ENCODE data around the gene DYRK4. TPM values are rescaled to one million over a fixed set of nuclear protein-coding genes. Genes with fewer than 3 reads are reported as not detected.
A peak's percentile ranks its signal among the peaks of the same experiment; 100 is the strongest.

DYRK4 gene
- total and polyA plus RNA-seq, 2 of the 8 experiments (the other 6 are each of a cell fraction or from before 2014, with no cell fraction given) = 10.5 to 11.4 TPM

DNA sequence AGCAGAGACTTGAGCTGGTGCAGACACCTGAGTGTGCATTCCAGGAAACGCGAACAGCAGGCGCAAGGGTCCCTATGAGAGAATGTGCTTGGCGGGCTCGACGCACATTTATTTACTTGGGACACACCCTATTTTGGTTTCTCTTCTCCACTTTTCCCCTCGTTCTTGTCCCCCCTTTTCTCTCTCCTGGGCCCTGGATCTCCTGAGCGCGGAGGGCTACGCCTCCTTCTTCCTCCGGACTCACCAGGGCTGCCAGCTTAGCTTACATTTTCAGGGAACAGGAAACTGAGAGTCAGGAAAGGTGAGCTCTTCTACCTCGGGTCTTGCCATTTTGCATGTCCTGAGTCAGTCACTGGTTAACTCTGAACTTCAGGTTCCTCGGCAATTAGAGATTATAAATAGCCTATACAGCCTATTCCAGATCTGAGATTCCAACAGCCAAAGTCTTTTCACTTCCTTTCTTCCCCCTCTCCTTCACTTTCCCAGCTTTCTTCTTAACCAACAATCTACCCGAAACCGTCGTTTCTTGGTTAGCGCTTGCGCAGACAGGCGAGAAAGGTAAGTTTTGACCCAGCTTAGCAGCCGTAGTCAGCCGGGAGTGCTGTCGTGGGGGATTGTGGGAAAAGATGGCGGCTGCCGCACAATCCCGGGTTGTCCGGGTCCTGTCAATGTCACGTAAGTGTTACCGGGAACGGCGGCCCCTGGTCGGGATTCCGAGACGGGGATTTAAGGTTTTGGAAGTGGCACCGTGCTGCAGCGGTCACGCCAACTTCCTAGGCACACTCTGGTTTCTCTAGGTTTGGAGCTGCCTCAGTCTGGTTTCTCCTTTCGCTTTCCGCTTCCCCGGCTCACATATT lies 86.7 kb downstream of the DYRK4 start, which contains the start of the genes AKAP3 and NDUFA9 (continued):
- TF ChIP-seq HDAC2 (IDR thresholded peaks at IDR 0.05; ENCODE audit: borderline replicate concordance in 1 of 2, low read depth in 2 of 2, low read length in 2 of 2) = peak in 1 of 2 experiments; percentile 91; a peak in 1 of 4 replicates
- TF ChIP-seq POU5F1 (IDR thresholded peaks at IDR 0.05; ENCODE audit: low read depth, low read length) = no peak
- TF ChIP-seq GABPA (IDR thresholded peaks at IDR 0.05; ENCODE audit: borderline replicate concordance, insufficient read depth, low read length) = no peak
- TF ChIP-seq EGR1 (IDR thresholded peaks at IDR 0.05; ENCODE audit: borderline replicate concordance, low read depth, low read length) = 0 out of 2 replicates have a peak, but pooled peaks have one; percentile 2
- TF ChIP-seq TBP (IDR thresholded peaks at IDR 0.05; ENCODE audit: low read depth, low read length) = peak; percentile 85
- TF ChIP-seq MAFK (IDR thresholded peaks at IDR 0.05; ENCODE audit: low read depth, low read length) = 0 out of 2 replicates have a peak, but pooled peaks have one; percentile 2
- no peak for TF ChIP-seq HDAC6 (IDR thresholded peaks at IDR 0.05; ENCODE audit: low read depth, low read length)
- TF ChIP-seq SP1 (IDR thresholded peaks at IDR 0.05; ENCODE audit: low read depth, low read length) = no peak
- TF ChIP-seq KDM5A (IDR thresholded peaks at IDR 0.05; ENCODE audit: low read length) = peak; percentile 87
- 0 out of 2 replicates have a peak, but pooled peaks have one; percentile 34 for TF ChIP-seq GTF2F1 (IDR thresholded peaks at IDR 0.05; ENCODE audit: borderline replicate concordance, low read depth, low read length)
- TF ChIP-seq SAP30 (IDR thresholded peaks at IDR 0.05; ENCODE audit: insufficient read depth, insufficient replicate concordance, low read length) = peak; percentile 94
- TF ChIP-seq JUND (IDR thresholded peaks at IDR 0.05; ENCODE audit: low read length) = 0 out of 2 replicates have a peak, but pooled peaks have one; percentile 16
- peak; percentile 7; the same call in 1 of the 2 replicates for TF ChIP-seq CEBPB (IDR thresholded peaks at IDR 0.05; ENCODE audit: low read depth, low read length)
- TF ChIP-seq POLR2AphosphoS5 (IDR thresholded peaks at IDR 0.05; ENCODE audit: low read depth, low read length) = peak; percentile 69
- TF ChIP-seq TAF7 (optimal IDR thresholded peaks at IDR 0.05; ENCODE audit: borderline replicate concordance, low read depth, low read length) = no peak
- TF ChIP-seq RXRA (IDR thresholded peaks at IDR 0.05; ENCODE audit: insufficient read depth, low read depth, low read length) = no peak
- TF ChIP-seq, protein P1, sequence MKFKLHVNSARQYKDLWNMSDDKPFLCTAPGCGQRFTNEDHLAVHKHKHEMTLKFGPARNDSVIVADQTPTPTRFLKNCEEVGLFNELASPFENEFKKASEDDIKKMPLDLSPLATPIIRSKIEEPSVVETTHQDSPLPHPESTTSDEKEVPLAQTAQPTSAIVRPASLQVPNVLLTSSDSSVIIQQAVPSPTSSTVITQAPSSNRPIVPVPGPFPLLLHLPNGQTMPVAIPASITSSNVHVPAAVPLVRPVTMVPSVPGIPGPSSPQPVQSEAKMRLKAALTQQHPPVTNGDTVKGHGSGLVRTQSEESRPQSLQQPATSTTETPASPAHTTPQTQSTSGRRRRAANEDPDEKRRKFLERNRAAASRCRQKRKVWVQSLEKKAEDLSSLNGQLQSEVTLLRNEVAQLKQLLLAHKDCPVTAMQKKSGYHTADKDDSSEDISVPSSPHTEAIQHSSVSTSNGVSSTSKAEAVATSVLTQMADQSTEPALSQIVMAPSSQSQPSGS (IDR thresholded peaks at IDR 0.05; ENCODE audit: low read length) = 0 out of 2 replicates have a peak, but pooled peaks have one; percentile 14
- peak in 1 of 2 experiments; percentile 80; a peak in 2 of 3 replicates for TF ChIP-seq POLR2A (IDR thresholded peaks at IDR 0.05; ENCODE audit: control extremely low read depth in 1 of 2, low read depth in 2 of 2, low read length in 2 of 2)
- TF ChIP-seq PHF8 (conservative IDR thresholded peaks at IDR 0.05; ENCODE audit: low read depth, low read length) = peak; percentile 52; the same call in 1 of the 2 replicates
- TF ChIP-seq YY1 (IDR thresholded peaks at IDR 0.05; ENCODE audit: low read depth, low read length) = peak; percentile 98
- peak; percentile 82 for TF ChIP-seq ASH2L (IDR thresholded peaks at IDR 0.05; ENCODE audit: low read length)
- 0 out of 2 replicates have a peak, but pooled peaks have one; percentile 43 for TF ChIP-seq SP4 (IDR thresholded peaks at IDR 0.05; ENCODE audit: low read length)

All from H1 (cell line).